ENCODE measurements around the gene COL19A1.
"Not testable (repeated sequence)": the region's sequence is repeated elsewhere in the genome, so short reads cannot be mapped to it uniquely, and the experiment has no call there.

The COL19A1 gene

DNA sequence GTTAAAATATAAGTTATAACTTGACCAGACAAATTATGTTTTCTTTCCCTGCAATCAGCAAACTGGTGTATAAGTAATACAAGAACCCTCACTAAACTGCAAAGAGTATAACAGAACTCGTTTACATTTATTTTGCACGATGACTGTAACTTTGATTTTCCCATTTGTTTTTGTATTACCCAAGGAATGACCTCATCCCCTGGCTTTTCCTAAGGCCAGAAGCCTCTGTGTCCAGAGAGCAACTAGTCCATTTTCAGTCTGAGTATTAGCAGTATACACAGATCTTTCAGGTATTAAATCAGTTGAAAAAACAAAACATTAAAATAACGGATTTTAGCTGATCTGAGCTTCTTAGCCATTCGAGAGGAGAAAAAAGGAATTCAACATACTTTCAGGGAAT, 17.2 kb downstream of the COL19A1 start:
- no peak for DNase-seq
- no peaks in the 10 kb centered on the region for H3K27me3 ChIP-seq
- H3K4me3 ChIP-seq = no peak overlapping the region
- H3K27ac ChIP-seq = peak overlapping the region; percentile 25 to 38
- peaks cover 0 to 9% (median 0%) of the 10 kb centered on the region in 4 donors for H3K4me1 ChIP-seq
- no peaks in the 10 kb centered on the region for H3K9me3 ChIP-seq
- TF ChIP-seq CTCF (IDR thresholded peaks at IDR 0.05) = no peak
- no peaks in the 10 kb centered on the region for H3K36me3 ChIP-seq
- intact Hi-C loops (cut with DNase I; ENCODE audit: low total_unique reads) = no loop called here

- intact Hi-C loops (cut with DNase I; ENCODE audit: low total_unique reads) = no loop called here
- Histone ChIP-seq H3K9me3 (no peaks in the 10 kb centered on the region), H3K27ac (peak overlapping the region; percentile 25 to 38), H3K4me1 (peaks cover 0 to 9% (median 0%) of the 10 kb centered on the region in 4 donors), H3K36me3 (no peaks in the 10 kb centered on the region), H3K4me3 (no peak overlapping the region), H3K27me3 (no peaks in the 10 kb centered on the region)
- no peak for DNase-seq
- TF ChIP-seq CTCF (IDR thresholded peaks at IDR 0.05) = no peak
These were observed 17.9 kb downstream of the COL19A1 start for GRCh38 chr6:69884231-69884630.

GRCh38 chr6:69887026-69887425, 20.7 kb downstream of the COL19A1 start:
- H3K27me3 ChIP-seq = no peaks in the 10 kb centered on the region
- intact Hi-C loops (cut with DNase I; ENCODE audit: low total_unique reads) = no loop called here
- TF ChIP-seq CTCF (IDR thresholded peaks at IDR 0.05) = no peak
- no peaks in the 10 kb centered on the region for H3K36me3 ChIP-seq
- no peak overlapping the region for H3K4me3 ChIP-seq
- no peaks in the 10 kb centered on the region for H3K9me3 ChIP-seq
- H3K4me1 ChIP-seq = peaks cover 0 to 9% (median 0%) of the 10 kb centered on the region in 4 donors
- DNase-seq = no peak
- H3K27ac ChIP-seq = no peak overlapping the region

DNA sequence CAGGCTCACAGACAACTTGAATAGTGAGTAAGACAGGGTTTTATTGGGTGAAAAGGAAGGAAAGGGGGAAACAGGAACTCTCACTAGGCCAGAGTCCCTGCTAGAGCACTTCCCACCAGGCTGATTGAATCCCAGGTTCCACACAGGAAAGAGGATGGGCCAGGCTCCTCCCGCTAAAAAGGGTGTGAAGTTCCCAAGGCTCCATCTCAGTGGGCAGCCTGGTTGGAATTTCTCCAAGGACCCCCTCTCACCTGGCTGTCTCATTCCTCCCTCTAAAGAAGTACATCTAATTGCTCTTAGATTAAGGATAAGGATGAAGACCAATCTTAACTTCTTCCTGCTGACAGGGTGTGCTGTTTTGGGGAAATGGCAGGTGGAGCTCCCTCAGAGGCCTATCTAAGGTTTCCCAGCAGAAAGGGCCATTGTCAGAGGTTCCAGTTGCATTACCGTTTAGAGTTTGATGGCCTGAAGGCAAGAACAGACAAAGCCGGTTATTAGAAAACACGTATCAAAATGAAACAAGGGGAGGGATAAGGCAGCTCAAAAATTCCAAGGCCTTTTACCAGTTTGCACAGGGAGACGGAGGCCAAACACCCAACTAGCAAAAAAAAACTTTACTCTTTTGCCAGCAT, 21.5 kb downstream of the COL19A1 start:
- intact Hi-C loops (cut with DNase I; ENCODE audit: low total_unique reads) = no loop called here
- no peak overlapping the region for H3K4me3 ChIP-seq
- no peaks in the 10 kb centered on the region for H3K27me3 ChIP-seq
- H3K27ac ChIP-seq = no peak overlapping the region
- no peak for DNase-seq
- H3K9me3 ChIP-seq = no peaks in the 10 kb centered on the region
- H3K4me1 ChIP-seq = peaks cover 0 to 5% (median 0%) of the 10 kb centered on the region in 4 donors
- no peak for TF ChIP-seq CTCF (IDR thresholded peaks at IDR 0.05)
- no peaks in the 10 kb centered on the region for H3K36me3 ChIP-seq

GRCh38 chr6:69888482-69889233, 22.3 kb downstream of the COL19A1 start:
- no peaks in the 10 kb centered on the region for H3K36me3 ChIP-seq
- no peaks in the 10 kb centered on the region for H3K4me1 ChIP-seq
- intact Hi-C loops (cut with DNase I; ENCODE audit: low total_unique reads) = no loop called here
- no peaks in the 10 kb centered on the region for H3K9me3 ChIP-seq
- DNase-seq = no peak
- H3K4me3 ChIP-seq = no peak overlapping the region
- H3K27ac ChIP-seq = no peak overlapping the region
- no peak for TF ChIP-seq CTCF (IDR thresholded peaks at IDR 0.05)
- H3K27me3 ChIP-seq = no peaks in the 10 kb centered on the region

DNA sequence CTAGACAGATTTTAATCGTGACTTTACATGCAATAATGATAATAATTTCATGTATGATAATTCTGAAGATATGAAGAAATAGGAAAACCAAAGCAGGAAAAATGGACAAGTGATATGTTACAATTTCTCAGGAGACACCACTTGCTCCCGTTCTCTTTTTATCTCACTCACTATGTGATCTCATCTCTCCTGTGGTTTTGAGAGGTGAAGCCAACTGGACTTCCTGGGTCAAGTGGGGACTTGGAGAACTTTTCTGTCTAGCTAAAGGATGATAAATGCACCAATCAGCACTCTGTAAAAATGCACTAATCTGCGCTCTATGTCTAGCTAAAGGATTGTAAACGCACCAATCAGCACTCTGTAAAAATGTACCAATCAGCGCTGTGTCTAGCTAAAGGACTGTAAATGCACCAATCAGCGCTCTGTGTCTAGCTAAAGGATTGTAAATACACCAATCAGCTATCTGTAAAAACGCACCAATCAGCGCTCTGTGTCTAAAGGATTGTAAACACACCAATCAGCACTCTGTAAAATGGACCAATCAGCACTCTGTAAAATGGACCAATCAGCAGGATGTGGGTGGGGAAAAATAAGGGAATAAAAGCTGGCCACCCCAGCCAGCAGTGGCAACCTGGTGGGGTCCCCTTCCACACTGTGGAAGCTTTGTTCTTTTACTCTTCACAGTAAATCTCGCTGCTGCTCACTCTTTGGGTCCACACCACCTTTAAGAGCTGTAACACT, 23.0 kb downstream of the COL19A1 start:
- H3K27me3 ChIP-seq; DNase-seq; H3K4me3 ChIP-seq; H3K36me3 ChIP-seq; H3K9me3 ChIP-seq; H3K27ac ChIP-seq; H3K4me1 ChIP-seq; intact Hi-C loops (cut with DNase I; ENCODE audit: low total_unique reads): not testable (repeated sequence)

GRCh38 chr6:69892561-69892960, 26.2 kb downstream of the COL19A1 start:
- DNase-seq; intact Hi-C loops (cut with DNase I; ENCODE audit: low total_unique reads); H3K4me3 ChIP-seq; H3K27me3 ChIP-seq; H3K36me3 ChIP-seq; H3K27ac ChIP-seq; H3K9me3 ChIP-seq: not testable (repeated sequence)
- H3K4me1 ChIP-seq = peaks cover 0 to 14% (median 5%) of the 10 kb centered on the region in 4 donors

DNA sequence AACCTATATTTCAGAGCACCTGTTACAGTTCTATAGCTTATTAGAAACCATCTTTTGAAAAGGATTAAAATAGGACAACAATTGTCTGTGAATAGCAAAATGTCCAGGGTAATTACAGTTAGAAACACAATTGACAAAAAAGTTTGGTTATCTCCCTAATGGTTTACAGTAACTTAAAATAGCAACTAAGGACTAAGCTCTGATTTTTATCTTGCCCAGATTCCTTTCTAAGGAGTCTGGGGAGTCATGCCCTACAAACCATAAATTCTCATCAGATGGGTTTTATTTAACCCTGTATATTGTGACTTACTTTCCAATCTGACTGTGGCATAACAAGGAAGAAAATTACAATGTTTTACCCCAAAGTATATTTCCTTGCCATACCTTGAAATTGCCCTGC, 26.9 kb downstream of the COL19A1 start:
- DNase-seq; H3K4me3 ChIP-seq; H3K27ac ChIP-seq; intact Hi-C loops (cut with DNase I; ENCODE audit: low total_unique reads); H3K27me3 ChIP-seq; H3K9me3 ChIP-seq; H3K36me3 ChIP-seq: not testable (repeated sequence)
- peaks cover 0 to 14% (median 5%) of the 10 kb centered on the region in 4 donors for H3K4me1 ChIP-seq
